ENCODE measurements around the gene MOSMO.
A peak's percentile ranks its signal among the peaks of the same experiment; 100 is the strongest.

MOSMO gene

DNA sequence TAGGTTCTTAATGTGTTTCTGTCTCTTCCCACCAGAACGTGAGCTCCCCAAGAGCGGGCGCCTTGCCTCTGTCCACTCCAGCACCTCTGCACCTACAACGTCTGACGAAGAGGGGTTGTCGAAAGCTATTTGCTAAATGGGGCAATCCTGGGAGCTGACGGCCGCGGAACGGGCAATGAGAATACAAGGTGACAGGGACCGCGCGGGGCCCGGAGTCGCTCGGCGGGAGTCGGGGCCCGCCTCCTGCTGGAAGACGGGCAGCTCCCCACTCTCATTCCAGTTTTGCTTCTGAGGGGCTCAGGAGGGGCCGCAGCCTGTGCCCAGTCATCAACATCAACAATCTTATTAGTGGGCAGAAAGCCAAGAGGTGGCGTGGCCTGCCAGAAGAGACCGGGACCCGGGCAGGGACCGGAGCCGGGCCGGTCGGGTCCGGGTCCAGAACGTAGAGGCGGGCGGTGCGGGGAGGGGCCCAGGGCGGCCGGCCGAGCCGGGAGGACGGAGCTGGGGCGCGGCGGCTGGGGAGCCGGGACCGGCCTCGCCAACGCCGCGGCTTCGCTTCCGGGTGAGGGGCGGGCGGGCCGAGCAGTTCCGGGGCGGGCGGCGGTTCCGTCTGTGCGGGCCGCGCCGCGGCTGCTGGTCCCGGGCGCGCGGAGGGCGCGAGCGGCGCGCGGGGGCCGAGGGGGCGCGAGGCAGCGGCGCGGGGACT, at the start of gene MOSMO:
Gene MOSMO, plus strand, starts transcription at position 603 of the 706 bp plus-strand sequence. CDS start 191 bp downstream, outside the sequence.
- TF ChIP-seq, protein P1, sequence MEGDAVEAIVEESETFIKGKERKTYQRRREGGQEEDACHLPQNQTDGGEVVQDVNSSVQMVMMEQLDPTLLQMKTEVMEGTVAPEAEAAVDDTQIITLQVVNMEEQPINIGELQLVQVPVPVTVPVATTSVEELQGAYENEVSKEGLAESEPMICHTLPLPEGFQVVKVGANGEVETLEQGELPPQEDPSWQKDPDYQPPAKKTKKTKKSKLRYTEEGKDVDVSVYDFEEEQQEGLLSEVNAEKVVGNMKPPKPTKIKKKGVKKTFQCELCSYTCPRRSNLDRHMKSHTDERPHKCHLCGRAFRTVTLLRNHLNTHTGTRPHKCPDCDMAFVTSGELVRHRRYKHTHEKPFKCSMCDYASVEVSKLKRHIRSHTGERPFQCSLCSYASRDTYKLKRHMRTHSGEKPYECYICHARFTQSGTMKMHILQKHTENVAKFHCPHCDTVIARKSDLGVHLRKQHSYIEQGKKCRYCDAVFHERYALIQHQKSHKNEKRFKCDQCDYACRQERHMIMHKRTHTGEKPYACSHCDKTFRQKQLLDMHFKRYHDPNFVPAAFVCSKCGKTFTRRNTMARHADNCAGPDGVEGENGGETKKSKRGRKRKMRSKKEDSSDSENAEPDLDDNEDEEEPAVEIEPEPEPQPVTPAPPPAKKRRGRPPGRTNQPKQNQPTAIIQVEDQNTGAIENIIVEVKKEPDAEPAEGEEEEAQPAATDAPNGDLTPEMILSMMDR (IDR thresholded peaks at IDR 0.05; ENCODE audit: low read depth, low read length) = no peak
- H3K4me3 ChIP-seq (ENCODE audit: low read depth, low read length) = peak within 1 kb of the TSS; percentile 80

DNA sequence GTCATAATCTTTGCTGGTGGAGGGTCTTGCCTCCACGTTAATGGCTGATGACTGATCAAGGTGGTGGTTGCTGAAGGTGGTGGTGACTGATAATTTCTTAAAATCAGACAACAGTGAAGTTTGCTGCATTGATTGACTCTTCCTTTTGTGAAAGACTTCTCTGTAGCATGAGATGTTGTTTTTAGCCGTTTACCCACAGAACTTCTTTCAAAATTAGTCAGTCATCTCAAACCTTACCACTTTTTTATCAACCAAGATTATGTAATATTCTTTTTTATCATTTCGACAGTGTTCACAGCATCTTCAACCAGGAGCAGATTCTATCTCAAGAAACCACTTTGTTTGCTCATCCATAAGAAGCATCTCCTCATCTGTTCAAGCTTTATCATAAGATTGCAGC, 48.9 kb upstream of the MOSMO start:
- TF ChIP-seq, protein P1 (IDR thresholded peaks at IDR 0.05; ENCODE audit: low read depth, low read length) = no peak
- no peak overlapping the region for H3K4me3 ChIP-seq (ENCODE audit: low read depth, low read length)

DNA sequence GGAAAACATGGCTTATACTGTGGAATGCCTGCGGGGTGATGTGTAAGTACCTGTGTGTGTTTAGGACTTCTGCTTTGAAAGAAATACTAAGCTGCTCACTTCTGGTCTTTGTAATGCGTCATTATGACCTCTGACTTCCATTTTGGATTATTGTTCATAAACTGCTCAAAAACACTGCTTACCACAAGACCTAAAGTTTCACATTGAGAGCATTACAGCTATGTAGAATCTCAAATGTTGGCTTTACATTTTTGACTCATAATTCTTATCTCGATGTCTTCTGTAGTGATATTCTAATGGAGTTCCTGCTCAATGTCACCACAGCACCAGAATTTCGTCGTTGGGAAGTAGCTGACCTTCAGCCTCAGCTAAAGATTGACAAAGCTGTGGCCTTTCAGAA, 45.4 kb upstream of the MOSMO start:
- TF ChIP-seq, protein P1 (IDR thresholded peaks at IDR 0.05; ENCODE audit: low read depth, low read length) = no peak
- H3K4me3 ChIP-seq (ENCODE audit: low read depth, low read length) = no peak overlapping the region

DNA sequence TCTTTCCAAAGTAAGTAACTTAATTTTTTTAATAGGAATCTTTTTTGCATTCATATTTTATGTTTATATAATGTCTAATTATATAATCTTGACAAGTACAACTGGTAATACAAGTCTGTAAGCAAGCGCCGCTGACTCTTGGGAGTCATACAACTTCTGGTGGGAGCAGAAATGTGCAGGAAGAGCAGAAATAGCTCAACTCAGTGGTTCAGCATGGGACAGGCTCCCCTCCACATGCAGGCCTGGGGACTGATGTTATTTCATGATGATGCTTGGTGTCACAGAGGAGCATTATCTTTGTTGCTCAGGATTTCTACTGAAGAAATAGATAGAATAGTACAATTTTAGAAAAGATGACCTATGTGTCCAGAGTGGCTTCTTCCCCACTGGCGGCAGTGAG, 44.0 kb upstream of the MOSMO start:
- no peak overlapping the region for H3K4me3 ChIP-seq (ENCODE audit: low read depth, low read length)
- TF ChIP-seq, protein P1 (IDR thresholded peaks at IDR 0.05; ENCODE audit: low read depth, low read length) = no peak

DNA sequence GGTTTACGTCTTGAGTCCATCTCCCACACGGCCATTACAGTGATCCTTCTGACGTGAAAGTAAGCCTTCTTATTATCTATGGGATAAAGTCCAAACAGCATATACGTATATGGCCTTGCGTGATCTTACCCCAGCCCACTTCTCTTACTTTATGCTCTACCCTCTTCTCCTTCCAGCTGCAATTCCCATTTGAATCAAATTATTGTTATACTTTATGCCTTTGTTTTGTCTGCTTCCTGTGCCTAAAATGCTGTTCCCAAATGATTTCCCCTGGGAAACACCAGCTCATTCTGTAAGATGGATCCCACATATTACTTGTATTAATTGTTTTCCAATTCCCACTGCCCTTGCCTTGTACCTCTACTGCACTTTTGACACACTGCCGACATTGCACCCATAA, 43.6 kb upstream of the MOSMO start:
- TF ChIP-seq, protein P1 (IDR thresholded peaks at IDR 0.05; ENCODE audit: low read depth, low read length) = no peak

DNA sequence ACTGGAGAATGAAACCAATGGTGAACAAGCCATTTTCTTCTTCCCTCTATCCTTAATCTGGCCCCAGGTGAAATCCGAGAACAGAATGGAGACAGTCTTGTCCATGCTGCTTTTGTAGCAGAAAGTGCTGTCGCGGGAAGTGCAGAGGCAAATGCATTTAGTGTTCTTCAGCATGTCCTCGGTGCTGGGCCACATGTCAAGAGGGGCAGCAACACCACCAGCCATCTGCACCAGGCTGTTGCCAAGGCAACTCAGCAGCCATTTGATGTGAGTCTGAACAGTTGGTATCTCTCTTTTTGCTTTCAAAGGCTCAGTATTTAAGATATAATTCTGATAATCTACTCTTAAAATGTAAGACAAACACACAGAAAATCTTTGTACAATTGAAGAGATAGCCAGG, 36.1 kb upstream of the MOSMO start:
- H3K4me3 ChIP-seq (ENCODE audit: low read depth, low read length) = no peak overlapping the region
- TF ChIP-seq, protein P1 (IDR thresholded peaks at IDR 0.05; ENCODE audit: low read depth, low read length) = no peak

More for the DNA sequence above, 43.6 kb upstream of the MOSMO start:
- H3K4me3 ChIP-seq (ENCODE audit: low read depth, low read length) = no peak overlapping the region

DNA sequence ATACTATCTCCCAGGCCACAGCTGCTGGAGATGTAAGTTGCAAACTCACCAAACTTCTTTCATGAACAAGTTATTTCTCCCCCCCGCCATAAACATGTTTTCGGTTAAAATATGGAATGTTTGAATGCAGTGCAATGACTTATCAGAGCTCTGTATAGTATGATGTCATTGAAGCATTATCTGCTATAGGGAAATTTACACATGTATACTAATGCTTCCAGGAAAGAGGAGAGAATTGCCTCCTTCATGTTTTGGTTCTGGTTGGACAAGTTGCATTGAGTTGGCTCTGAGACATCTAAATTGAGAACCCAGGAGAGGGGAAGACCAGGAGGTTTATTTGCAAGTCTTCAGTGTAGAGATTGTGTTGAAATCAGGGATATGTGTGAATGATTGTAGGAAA, 34.0 kb upstream of the MOSMO start:
- TF ChIP-seq, protein P1 (IDR thresholded peaks at IDR 0.05; ENCODE audit: low read depth, low read length) = no peak
- no peak overlapping the region for H3K4me3 ChIP-seq (ENCODE audit: low read depth, low read length)
